DND-41 (cell line): ENCODE measurements around the gene ADAM33.

Source experiments
- ATAC-seq: fragments of 200-7000 bp; cut with Tn5 transposase; 3 replicates; pipeline ENCODE4 v1.9.1; 2021; ENCODE audit warnings: low read depth; ENCODE audit not compliant: insufficient read depth
- DNase-seq: peaks from one replicate; pipeline ENCODE4 v3.0.0-alpha.2; 2020
- H2AFZ ChIP-seq: 2 replicates; pipeline ENCODE4 v1.6.0; 2012; ENCODE audit warnings: low read depth, low read length
- H3K27ac ChIP-seq: 2 replicates; pipeline ENCODE4 v1.5.1; 2012; ENCODE audit warnings: low read length, inconsistent platforms
- H3K27me3 ChIP-seq: fragments of 200-600 bp; sonication (generic); 2 replicates; pipeline ENCODE4 v1.6.0; 2012; ENCODE audit warnings: low read length, mild to moderate bottlenecking, inconsistent platforms; ENCODE audit not compliant: insufficient read depth, poor library complexity
- H3K36me3 ChIP-seq: 2 replicates; pipeline ENCODE4 v1.5.1; 2012; ENCODE audit warnings: low read length, inconsistent platforms; ENCODE audit not compliant: insufficient read depth
- H3K4me1 ChIP-seq: 2 replicates; pipeline ENCODE4 v1.5.1; 2012; ENCODE audit warnings: mild to moderate bottlenecking, low read length; ENCODE audit not compliant: insufficient read depth
- H3K4me2 ChIP-seq: 2 replicates; pipeline ENCODE4 v1.6.0; 2012; ENCODE audit warnings: mild to moderate bottlenecking, moderate library complexity, low read length, inconsistent platforms; ENCODE audit not compliant: insufficient read depth
- H3K4me3 ChIP-seq, 2 experiments: fragments of 200-600 bp in 1 of 2; shearing (Covaris generic) in 1 of 2; 2 replicates each; pipeline ENCODE4 v1.5.1; 2012 to 2016; ENCODE audit warnings: inconsistent platforms in 2 of 2, low read length in 2 of 2, mild to moderate bottlenecking in 2 of 2, low read depth in 1 of 2, moderate library complexity in 1 of 2
- H3K79me2 ChIP-seq: 2 replicates; pipeline ENCODE4 v1.6.0; 2012; ENCODE audit warnings: low read length, inconsistent platforms; ENCODE audit not compliant: insufficient read depth
- H3K9ac ChIP-seq: 2 replicates; pipeline ENCODE4 v1.6.0; 2012; ENCODE audit warnings: low read depth, mild to moderate bottlenecking, inconsistent platforms, low read length, moderate library complexity
- H3K9me3 ChIP-seq: 2 replicates; pipeline ENCODE4 v1.5.1; 2012; ENCODE audit warnings: low read length, moderate library complexity, mild to moderate bottlenecking, inconsistent platforms; ENCODE audit not compliant: insufficient read depth, severe bottlenecking
- H4K20me1 ChIP-seq: 2 replicates; pipeline ENCODE4 v1.6.0; 2012; ENCODE audit warnings: low read length; ENCODE audit not compliant: insufficient read depth
- CTCF ChIP-seq: IDR thresholded peaks from 2 replicates; pipeline ENCODE4 v1.5.1; 2012; ENCODE audit warnings: borderline replicate concordance, low read length, moderate library complexity, mild to moderate bottlenecking; ENCODE audit not compliant: poor library complexity, severe bottlenecking; ENCODE audit errors: extremely low read depth
- EZH2 ChIP-seq: IDR thresholded peaks from 3 replicates; pipeline ENCODE4 v1.6.1; 2012; ENCODE audit warnings: borderline replicate concordance, low read depth, mild to moderate bottlenecking, moderate library complexity, low read length, inconsistent platforms; ENCODE audit not compliant: severe bottlenecking

The ADAM33 gene

GRCh38 chr20:3711484-3711941 is 29.7 kb upstream of the ADAM33 start:
- Histone ChIP-seq H3K4me1 (0 out of 2 replicates have a peak, but pooled peaks cover 2% of the 10 kb centered on the region), H2AFZ (no peak overlapping the region), H3K9me3 (no peaks in the 10 kb centered on the region), H3K79me2 (no peaks in the 10 kb centered on the region), H3K27me3 (no peaks in the 10 kb centered on the region), H3K4me3 (no peak overlapping the region), H3K27ac (no peak overlapping the region), H4K20me1 (0 out of 2 replicates have a peak, but pooled peaks cover 7% of the 10 kb centered on the region), H3K4me2 (no peak overlapping the region), H3K36me3 (no peaks in the 10 kb centered on the region), H3K9ac (no peak overlapping the region)
- no peak for ATAC-seq
- no peak for DNase-seq
- TF ChIP-seq EZH2 (no peak), CTCF (no peak)

- Histone ChIP-seq H3K4me1 (0 out of 2 replicates have a peak, but pooled peaks cover 2% of the 10 kb centered on the region), H3K9ac (no peak overlapping the region), H3K79me2 (no peaks in the 10 kb centered on the region), H2AFZ (no peak overlapping the region), H3K27ac (no peak overlapping the region), H4K20me1 (0 out of 2 replicates have a peak, but pooled peaks cover 7% of the 10 kb centered on the region), H3K36me3 (no peaks in the 10 kb centered on the region), H3K9me3 (no peaks in the 10 kb centered on the region), H3K4me2 (0 out of 2 replicates have a peak overlapping the region, but pooled peaks have one; percentile 27), H3K27me3 (no peaks in the 10 kb centered on the region), H3K4me3 (no peak overlapping the region)
- peak; percentile 91 for ATAC-seq
- peak; percentile 83 for DNase-seq
- TF ChIP-seq CTCF (peak; percentile 99), EZH2 (no peak)
These were observed 29.1 kb upstream of the ADAM33 start for GRCh38 chr20:3710703-3711483.

- TF ChIP-seq CTCF (peak; percentile 14), EZH2 (no peak)
- no peaks in the 10 kb centered on the region for H3K36me3 ChIP-seq
- H3K27me3 ChIP-seq: no peaks in the 10 kb centered on the region
- H2AFZ ChIP-seq: no peak overlapping the region
- no peak overlapping the region for H3K9ac ChIP-seq
- 0 out of 2 replicates have a peak, but pooled peaks cover 7% of the 10 kb centered on the region for H4K20me1 ChIP-seq
- DNase-seq (no peak), ATAC-seq (no peak)
- no peaks in the 10 kb centered on the region for H3K79me2 ChIP-seq
- no peaks in the 10 kb centered on the region for H3K9me3 ChIP-seq
- no peak overlapping the region for H3K4me3 ChIP-seq
- no peak overlapping the region for H3K4me2 ChIP-seq
- H3K4me1 ChIP-seq: 0 out of 2 replicates have a peak, but pooled peaks cover 2% of the 10 kb centered on the region
- no peak overlapping the region for H3K27ac ChIP-seq
These were observed 28.2 kb upstream of the ADAM33 start for GRCh38 chr20:3710011-3710466.
